GM10266 (cell line): ENCODE results near the gene DOK6.

Source experiments
- DNase-seq: peaks from one replicate; pipeline ENCODE4 v3.0.0; 2012; ENCODE audit errors: extremely low spot score
- CTCF ChIP-seq: IDR thresholded peaks from 2 replicates; pipeline ENCODE4 v1.5.1; 2012; ENCODE audit warnings: mild to moderate bottlenecking, low read depth; ENCODE audit not compliant: control insufficient read depth, insufficient read depth; ENCODE audit errors: missing control alignments

Gene DOK6

GRCh38 chr18:69759046-69759445 lies 358.4 kb downstream of the DOK6 start:
- TF ChIP-seq CTCF = no peak
- DNase-seq = no peak

GRCh38 chr18:69763002-69763401 lies 362.3 kb downstream of the DOK6 start:
- TF ChIP-seq CTCF = no peak
- DNase-seq = no peak

- TF ChIP-seq CTCF = no peak
- no peak for DNase-seq
Measured at GRCh38 chr18:69763821-69764220, 363.1 kb downstream of the DOK6 start.

GRCh38 chr18:69770238-69770637 lies 369.6 kb downstream of the DOK6 start:
- TF ChIP-seq CTCF = no peak
- DNase-seq = no peak

- TF ChIP-seq CTCF = no peak
- DNase-seq = no peak
Measured at GRCh38 chr18:69774831-69775230, 374.1 kb downstream of the DOK6 start.

GRCh38 chr18:69777248-69777647 lies 376.6 kb downstream of the DOK6 start:
- no peak for DNase-seq
- no peak for TF ChIP-seq CTCF

- no peak for TF ChIP-seq CTCF
- no peak for DNase-seq
Measured at GRCh38 chr18:69778680-69779079, 378.0 kb downstream of the DOK6 start.
